RWPE1 (cell line): ENCODE measurements around the gene CDK16.

ENCODE experiments used
- CTCF ChIA-PET: fragments of 350-600 bp; sonication (Branson Sonifier 250); formaldehyde crosslinking; extraction: SDS; loops from one replicate; lab custom pipeline; 2021; lab: Yijun Ruan, JAX
- POLR2A ChIA-PET: fragments of 400-600 bp; formaldehyde crosslinking; extraction: SDS; loops from one replicate; lab custom pipeline; 2020; ENCODE audit warnings: antibody characterized with exemption; ENCODE audit not compliant: low non-redundant PET; lab: Yijun Ruan, JAX
- DNase-seq: peaks from one replicate; pipeline ENCODE4 v3.0.0; 2012; ENCODE audit warnings: low spot score
- H3K27ac ChIP-seq: fragments of 450-650 bp; 2 replicates; pipeline ENCODE4 v1.5.1; 2017
- CTCF ChIP-seq: fragments of 450-650 bp; conservative IDR thresholded peaks from 2 replicates; pipeline ENCODE4 v1.5.1; 2017; ENCODE audit warnings: low read depth, mild to moderate bottlenecking

CDK16 gene

DNA sequence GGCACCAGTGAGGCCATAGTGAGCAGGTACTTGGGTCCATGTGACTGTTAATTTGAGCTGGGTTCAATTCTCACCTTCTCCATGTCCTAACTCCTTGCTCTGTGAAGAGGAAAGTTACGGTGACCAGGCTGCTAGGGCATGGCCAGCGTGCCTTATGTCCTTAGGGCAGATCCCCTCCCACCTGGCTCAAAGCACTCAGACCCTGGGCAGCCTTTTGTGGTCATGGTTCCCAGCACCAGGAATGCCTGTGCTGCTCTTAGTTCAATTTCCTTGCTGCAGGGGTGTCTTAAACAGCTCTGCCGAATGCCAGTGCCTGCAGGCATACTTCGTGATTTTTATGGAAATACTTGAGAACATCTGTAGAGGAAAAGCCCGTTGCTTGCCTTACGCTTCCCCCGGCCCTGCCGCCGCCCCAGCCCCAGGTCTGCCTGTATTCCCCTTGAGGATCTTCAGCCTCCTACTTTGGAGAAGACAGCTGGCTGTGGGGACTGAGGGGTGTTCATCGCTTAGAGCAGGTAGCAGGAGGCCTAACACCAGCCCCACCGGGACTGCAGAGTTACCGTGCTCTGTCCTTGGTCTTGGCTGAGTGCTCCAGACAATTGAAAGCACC, 3.1 kb upstream of the CDK16 start:
- POLR2A ChIA-PET, result no interaction called here
- CTCF ChIA-PET, result no interaction called here
- no peak for DNase-seq
- peak overlapping the region; percentile 93 for H3K27ac ChIP-seq
- no peak for TF ChIP-seq CTCF

GRCh38 chrX:47216393-47216925, 2.0 kb upstream of the CDK16 start:
- H3K27ac ChIP-seq, result peak overlapping the region; percentile 93
- TF ChIP-seq CTCF, result no peak
- DNase-seq, result no peak
- ChIA-PET POLR2A (interaction anchor here (1.0 kb wide), 1 partner anchor 17 kb away, joined by 3 read pairs; the partner anchor contains the start of gene USP11), CTCF (no interaction called here)

DNA sequence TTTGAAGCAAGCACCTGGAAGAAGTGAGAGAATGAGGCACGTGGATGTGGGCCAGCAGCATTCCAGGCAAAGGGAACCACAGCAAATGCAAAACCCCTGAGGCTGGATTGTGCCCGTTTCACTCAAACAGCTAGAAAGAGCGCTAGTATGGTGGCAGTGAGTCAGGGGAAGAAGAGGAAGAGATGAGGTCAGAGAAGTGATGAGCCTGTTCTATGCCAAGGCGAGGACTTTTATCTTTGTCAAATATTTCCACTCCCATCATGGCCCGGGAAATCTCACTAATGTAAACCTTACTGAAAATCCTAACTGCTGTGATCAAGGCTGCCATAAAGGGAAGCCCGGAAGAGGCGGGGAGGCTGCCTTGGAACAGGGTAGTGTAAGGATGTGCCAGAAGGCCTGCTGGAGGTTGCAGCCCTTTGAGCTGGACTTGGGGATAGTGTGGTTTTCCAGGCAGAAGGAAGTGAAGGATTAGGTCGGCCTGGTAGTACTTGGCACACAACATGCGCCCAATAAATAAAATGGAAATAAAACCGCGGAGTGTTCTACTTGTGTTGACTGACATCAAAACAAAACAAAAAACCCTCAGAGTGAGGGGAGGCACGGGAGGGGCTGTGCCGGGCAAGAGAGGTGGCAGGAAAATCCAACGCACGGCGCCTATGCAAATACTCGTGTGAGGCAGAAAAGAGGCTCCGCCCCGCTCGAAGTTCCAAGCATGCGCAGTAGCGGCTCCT, 1.2 kb upstream of the CDK16 start:
- no peak for TF ChIP-seq CTCF
- ChIA-PET POLR2A (interaction anchor here (0.8 to 1.0 kb wide), 2 partner anchors 16 kb away, joined by 3 to 5 read pairs; partner anchors contain the start of gene USP11), CTCF (interaction anchor here (0.6 kb wide), 1 partner anchor 175 kb away, joined by 3 read pairs; no protein-coding TSS in a partner anchor)
- DNase-seq, result peak; percentile 52
- H3K27ac ChIP-seq, result peak overlapping the region; percentile 93

GRCh38 chrX:47217852-47218279, 615 bp upstream of the CDK16 start:
- DNase-seq, result peak; percentile 93
- no peak for TF ChIP-seq CTCF
- POLR2A ChIA-PET, result interaction anchor here (0.6 to 0.8 kb wide), 3 partner anchors 16 to 200 kb away, joined by 3 to 5 read pairs (median 4); no protein-coding TSS in a partner anchor
- CTCF ChIA-PET, result interaction anchor here (0.6 kb wide), 1 partner anchor 174 kb away, joined by 3 read pairs; no protein-coding TSS in a partner anchor
- peak overlapping the region; percentile 93 for H3K27ac ChIP-seq

DNA sequence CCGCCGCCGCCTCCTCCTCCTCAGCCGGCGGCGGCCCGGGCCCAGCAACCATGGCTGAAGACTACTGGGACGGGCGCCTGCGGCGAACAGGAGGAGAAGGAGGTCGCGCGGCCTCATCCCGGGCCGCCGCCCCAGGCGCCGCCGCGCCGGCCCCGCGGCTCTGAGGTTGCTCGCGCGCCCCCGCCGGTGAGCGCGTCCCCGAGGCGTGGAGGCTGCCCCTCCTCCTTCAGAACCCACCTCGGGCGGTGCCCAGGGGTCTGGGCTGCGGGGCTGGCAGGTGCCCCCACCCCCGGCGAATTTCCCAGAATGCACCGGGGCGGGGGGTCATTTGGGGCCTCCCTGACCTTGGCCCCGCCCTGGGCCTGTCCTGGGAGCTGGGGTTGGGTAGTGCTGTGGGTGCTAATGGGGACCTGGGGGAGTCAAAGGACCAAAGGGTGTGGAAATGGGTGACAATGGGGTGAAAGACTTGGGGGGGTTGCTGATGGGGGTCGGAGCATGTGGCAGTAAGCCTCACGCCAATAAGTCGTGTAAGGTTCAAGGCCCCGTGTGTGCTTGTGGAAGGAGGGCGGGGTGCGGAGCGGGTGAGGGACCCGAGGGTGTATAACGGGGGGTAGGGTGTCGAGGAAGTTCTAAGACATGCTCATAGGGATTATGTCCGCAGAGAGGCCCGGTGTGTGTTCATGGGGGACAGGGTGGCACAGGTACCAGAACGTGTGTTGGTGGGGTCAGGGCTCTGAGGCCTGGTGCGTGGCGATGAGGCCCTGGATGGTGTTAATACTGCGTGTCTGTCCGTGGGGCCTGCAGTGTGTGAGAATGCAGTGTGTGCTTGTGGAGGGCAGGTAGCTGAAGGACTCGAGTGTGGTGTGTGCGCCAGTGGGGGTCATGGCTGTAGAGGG, 687 bp downstream of the CDK16 start:
- POLR2A ChIA-PET, result interaction anchor here (0.6 kb wide), 1 partner anchor 26 kb away, joined by 4 read pairs; no protein-coding TSS in a partner anchor
- CTCF ChIA-PET, result interaction anchor here (0.6 kb wide), 1 partner anchor 93 kb away, joined by 4 read pairs; no protein-coding TSS in a partner anchor
- DNase-seq, result peak; percentile 27
- TF ChIP-seq CTCF, result no peak
- H3K27ac ChIP-seq, result peak overlapping the region; percentile 93

- TF ChIP-seq CTCF, result no peak
- CTCF ChIA-PET, result no interaction called here
- POLR2A ChIA-PET, result no interaction called here
- peak overlapping the region; percentile 18; the same call in 1 of the 2 replicates for H3K27ac ChIP-seq
- no peak for DNase-seq
Observed at GRCh38 chrX:47221756-47222155, 3.3 kb downstream of the CDK16 start.
